ENCODE data around the gene DAGLB.

DAGLB gene

GRCh38 chr7:6360841-6361240, 86.9 kb downstream of the DAGLB start:
- DNase-seq = no peak

GRCh38 chr7:6359734-6360133, 88.0 kb downstream of the DAGLB start:
- DNase-seq = no peak

Data from fibroblast of skin of abdomen (primary cell).